LNCaP clone FGC (cell line): Measurements from ENCODE around the gene SHMT1.

Experiments used
- DNase-seq: peaks from one replicate; pipeline ENCODE4 v3.0.0-alpha.2; 2011; ENCODE audit warnings: low read depth
- H3K4me3 ChIP-seq: 2 replicates; pipeline ENCODE4 v1.5.1; 2011; ENCODE audit warnings: mild to moderate bottlenecking, low read depth, low read length, control low read depth
- CTCF ChIP-seq: IDR thresholded peaks from 2 replicates; pipeline ENCODE4 v1.5.1; 2012; ENCODE audit warnings: mild to moderate bottlenecking; ENCODE audit not compliant: control insufficient read depth, insufficient read depth; ENCODE audit errors: extremely low read depth

The SHMT1 gene

GRCh38 chr17:18319604-18320256 is 43.6 kb downstream of the SHMT1 start:
- H3K4me3 ChIP-seq = no peak overlapping the region
- no peak for DNase-seq
- TF ChIP-seq CTCF = peak; percentile 55

DNA sequence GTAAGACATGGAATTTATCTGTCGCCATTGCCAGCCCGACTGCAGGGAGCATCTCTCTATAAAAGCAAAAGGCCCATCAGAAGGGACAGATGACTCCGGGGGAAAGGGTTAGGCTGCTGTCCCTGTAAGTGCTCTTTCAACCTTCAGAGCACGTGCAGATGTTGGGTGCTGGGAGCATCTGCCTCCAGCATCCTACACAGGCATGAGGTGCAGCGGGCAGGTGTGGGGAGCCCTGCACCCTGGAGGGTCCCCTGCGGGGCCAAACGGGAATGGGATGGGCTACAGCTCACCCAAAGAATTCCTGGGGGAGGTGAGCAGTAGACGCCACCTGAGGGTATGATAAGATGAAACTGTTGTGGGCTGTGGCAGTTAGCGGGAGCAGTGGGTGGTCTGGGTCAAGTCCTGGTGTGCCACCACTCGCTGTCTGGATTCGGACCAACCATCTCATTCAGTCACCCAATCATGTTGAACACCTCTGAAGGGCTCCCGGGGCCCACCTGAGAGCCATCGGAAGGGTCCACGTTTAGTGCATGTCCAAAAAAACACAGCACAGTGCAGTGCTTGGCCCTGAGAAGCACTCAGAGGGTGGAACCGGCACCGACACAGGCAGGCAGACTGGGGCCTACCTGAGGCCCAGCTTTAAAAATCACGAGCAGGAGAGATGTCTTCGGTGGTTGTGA is 44.4 kb downstream of the SHMT1 start:
- no peak for TF ChIP-seq CTCF
- no peak for DNase-seq
- no peak overlapping the region for H3K4me3 ChIP-seq

DNA sequence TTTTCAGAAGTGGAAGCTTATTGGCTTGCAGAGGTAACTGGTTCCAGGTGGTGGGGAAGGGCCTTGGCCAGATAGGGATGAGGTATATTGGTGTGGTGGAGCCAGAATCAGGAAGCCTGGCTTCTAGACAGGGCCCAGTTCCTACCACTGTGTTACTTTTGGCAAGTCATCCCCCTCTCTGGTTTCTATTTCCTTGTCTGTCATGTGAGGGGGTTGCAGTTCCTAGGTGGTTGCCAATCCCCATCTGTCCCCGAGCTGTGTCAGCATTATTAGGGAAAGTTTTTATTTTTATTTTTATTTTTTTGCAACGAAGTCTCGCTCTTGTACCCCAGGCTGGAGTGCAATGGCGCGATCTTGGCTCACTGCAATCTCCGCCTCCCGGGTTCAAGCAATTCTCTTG is 45.2 kb downstream of the SHMT1 start:
- no peak for DNase-seq
- H3K4me3 ChIP-seq = no peak overlapping the region
- no peak for TF ChIP-seq CTCF

GRCh38 chr17:18315961-18316360 is 47.4 kb downstream of the SHMT1 start:
- no peak for DNase-seq
- no peak for TF ChIP-seq CTCF
- peak overlapping the region; percentile 98 for H3K4me3 ChIP-seq

DNA sequence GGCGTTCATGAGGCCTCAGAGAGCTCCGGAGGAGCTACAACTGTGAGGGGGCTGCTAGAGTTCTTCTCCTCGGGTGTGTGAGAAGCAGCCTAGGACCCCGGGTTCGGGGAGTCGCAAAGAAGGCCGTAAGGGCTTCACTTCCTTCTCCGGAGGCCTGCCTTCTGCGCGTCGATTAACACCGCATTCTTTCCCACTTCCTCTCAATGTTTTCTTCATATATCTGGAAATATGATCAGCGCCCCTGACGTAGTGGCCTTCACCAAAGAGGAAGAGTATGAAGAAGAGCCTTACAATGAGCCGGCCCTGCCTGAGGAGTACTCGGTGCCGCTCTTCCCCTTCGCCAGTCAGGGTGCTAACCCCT is 47.8 kb downstream of the SHMT1 start:
- no peak for TF ChIP-seq CTCF
- no peak for DNase-seq
- peak overlapping the region; percentile 98 for H3K4me3 ChIP-seq

DNA sequence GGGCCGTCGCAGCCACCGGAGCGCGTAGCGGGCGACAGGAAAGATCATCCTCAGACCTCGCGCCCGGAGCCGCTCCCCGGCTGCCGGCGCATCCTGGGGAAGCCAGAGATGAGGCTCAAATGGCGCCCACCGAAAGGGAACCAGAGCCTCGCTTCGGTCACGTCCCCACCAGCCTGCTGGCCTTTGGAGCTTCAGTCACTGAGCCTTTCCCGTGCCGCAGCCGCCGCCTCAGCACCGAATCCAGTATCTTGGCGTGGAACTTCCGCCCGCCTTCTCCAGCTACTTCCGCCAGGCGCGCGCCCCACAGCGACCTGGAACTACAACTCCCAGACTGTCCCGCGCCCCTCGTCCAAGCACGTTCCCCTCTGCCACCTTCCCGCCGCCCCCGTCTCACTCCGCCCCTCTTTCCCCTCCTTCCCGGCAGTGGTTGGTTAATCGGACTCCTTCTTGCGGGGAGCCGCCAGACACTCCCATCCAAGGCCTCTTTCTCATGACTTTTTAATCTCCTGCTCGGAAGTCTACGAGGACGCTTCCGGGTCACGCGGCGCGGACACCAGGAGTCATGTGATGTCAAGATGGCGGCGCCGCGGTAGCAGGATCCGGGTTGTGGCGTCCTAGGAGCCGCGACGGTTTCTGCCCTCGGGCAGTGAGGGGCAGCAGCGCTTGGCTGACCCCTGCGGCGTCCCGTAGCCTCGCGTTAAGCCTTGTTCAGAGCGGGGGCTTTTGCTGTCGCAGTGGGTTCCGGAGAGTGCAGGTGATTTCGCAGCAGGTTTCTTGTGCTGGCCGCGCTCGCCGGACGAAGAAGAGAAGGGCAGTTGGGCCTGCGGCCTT is 48.4 kb downstream of the SHMT1 start, which contains the start of the genes SMCR8 and TOP3A:
SMCR8 (plus strand) TSS at position 563 of the 831 bp plus-strand sequence. CDS start 497 bp downstream, outside the sequence.
TOP3A (minus strand) TSS at position 264 of the 831 bp plus-strand sequence; CDS start at position 48, 216 bp downstream.
- peak within 1 kb of the TSS; percentile 98 for H3K4me3 ChIP-seq
- TF ChIP-seq CTCF = no peak
- DNase-seq = peak; percentile 94
